Transverse colon (tissue), 4 donors: Measurements from ENCODE around the gene SLC51B.

ENCODE experiments used
- CTCF ChIP-seq, 5 experiments: fragments of 200-600 bp in 3 of 5; fragments of 450-650 bp in 2 of 5; sonication (generic) in 3 of 5; IDR thresholded peaks; 1 replicate in 2 of 5; 2 replicates in 3 of 5; pipeline ENCODE4 v1.5.1; 2016 to 2017; ENCODE audit warnings: antibody characterized with exemption in 5 of 5, inconsistent platforms in 3 of 5, mild to moderate bottlenecking in 2 of 5, moderate library complexity in 1 of 5
- POLR2A ChIP-seq: fragments of 450-650 bp; IDR thresholded peaks from one replicate; pipeline ENCODE4 v1.6.1; 2016; ENCODE audit warnings: antibody characterized with exemption, mild to moderate bottlenecking, moderate library complexity
- POLR2AphosphoS5 ChIP-seq, 3 donors: sonication (generic); formaldehyde crosslinking; IDR thresholded peaks; one replicate each; pipeline ENCODE4 v1.6.1; 2016; ENCODE audit warnings: antibody characterized with exemption in 3 of 3

DNA sequence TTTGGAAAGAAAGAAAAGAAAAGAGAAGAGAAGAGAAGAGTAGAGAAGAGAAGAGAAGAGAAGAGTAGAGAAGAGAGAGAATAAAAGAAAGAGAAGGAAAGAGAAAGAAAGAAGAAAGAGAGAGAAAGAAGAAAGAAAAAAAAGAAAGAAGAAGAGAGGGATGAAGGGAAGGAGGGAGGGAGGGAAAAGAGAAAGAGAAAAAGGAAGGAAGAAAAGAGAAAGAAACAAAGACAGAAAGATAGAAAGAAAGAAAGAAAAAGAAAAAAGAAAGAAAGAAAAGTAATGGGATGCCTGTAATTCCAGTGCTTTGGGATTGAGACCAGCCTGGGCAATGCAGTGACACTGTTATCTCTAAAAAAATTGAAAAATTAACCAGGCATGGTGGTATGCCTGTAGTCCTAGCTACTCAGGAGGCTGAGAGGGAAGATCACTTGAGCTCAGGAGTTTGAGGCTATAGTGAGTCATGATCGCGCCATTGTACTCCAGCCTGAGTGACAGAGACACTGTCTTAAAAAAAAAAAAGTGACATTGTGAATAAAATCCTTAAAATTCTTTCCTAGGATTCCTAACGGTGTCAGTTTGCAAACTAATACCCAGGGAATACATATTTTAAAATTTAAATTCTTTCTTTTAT is 20.9 kb downstream of the SLC51B start:
- TF ChIP-seq CTCF (IDR thresholded peaks at IDR 0.05) (no peak), POLR2A (no peak), POLR2AphosphoS5 (IDR thresholded peaks at IDR 0.05) (no peak)
